ENCODE data around the gene SNAI1. TPM values are rescaled to one million over a fixed set of nuclear protein-coding genes. Genes with fewer than 3 reads are reported as not detected.
A peak's percentile ranks its signal among the peaks of the same experiment; 100 is the strongest.
"Not testable (repeated sequence)": the region's sequence is repeated elsewhere in the genome, so short reads cannot be mapped to it uniquely, and the experiment has no call there.

Gene SNAI1
- total and polyA plus RNA-seq, 2 donors (not counting 1 experiment from before 2014, with no cell fraction given), result 4.3 to 4.9 TPM

DNA sequence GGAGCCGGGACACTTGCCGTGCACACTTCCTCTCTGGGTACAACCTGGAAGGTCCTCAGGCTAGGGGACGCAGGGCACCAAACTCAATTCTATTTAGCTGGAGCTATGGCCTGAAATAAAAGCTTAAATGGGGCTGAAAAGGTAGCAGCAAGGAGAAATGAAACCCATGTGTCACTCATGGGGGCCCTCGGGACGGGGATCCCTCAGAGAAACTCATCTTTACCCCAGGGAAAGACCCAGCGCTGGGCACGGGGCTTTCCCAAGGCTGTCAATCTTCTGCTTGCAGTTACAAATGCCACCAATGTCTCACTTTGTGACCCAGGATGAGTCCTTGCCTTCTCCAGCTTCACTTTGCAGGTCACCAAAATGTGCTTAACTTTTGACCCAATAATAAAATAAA, 16.5 kb downstream of the SNAI1 start:
- H3K9me3 Mint-ChIP-seq (ENCODE audit: insufficient read depth), result no peaks in the 10 kb centered on the region
- Histone ChIP-seq H3K9me3 (ENCODE audit: control extremely low read depth in 1 of 3, control insufficient read depth in 2 of 3, insufficient read depth in 1 of 3, low read length in 2 of 3) (no peaks in the 10 kb centered on the region), H3K9ac (ENCODE audit: low read length) (no peak overlapping the region), H2AFZ (ENCODE audit: insufficient read depth, low read depth, low read length, poor library complexity, severe bottlenecking) (no peak overlapping the region), H3K36me3 (replicated peaks in 1 of 2; ENCODE audit: control extremely low read depth in 1 of 2, control insufficient read depth in 1 of 2, extremely low read depth in 1 of 2, insufficient read depth in 2 of 2, low read length in 1 of 2) (no peaks in the 10 kb centered on the region), H3K4me2 (replicated peaks; ENCODE audit: low read depth, low read length, poor library complexity, severe bottlenecking) (peak overlapping the region; percentile 51), H3K4me1 (ENCODE audit: control insufficient read depth in 2 of 2, insufficient read depth in 2 of 2, low read length in 2 of 2) (peaks cover 8 to 12% of the 10 kb centered on the region in 2 donors), H3K4me3 (ENCODE audit: control extremely low read depth in 1 of 5, extremely low read depth in 1 of 5, insufficient read depth in 1 of 5, low read depth in 2 of 5, low read length in 4 of 5) (no peak overlapping the region), H4K20me1 (ENCODE audit: control insufficient read depth, insufficient read depth, low read length, poor library complexity, severe bottlenecking) (no peaks in the 10 kb centered on the region), H3K27ac (ENCODE audit: low read length in 2 of 2) (no peak overlapping the region), H3K27me3 (replicated peaks in 1 of 4; ENCODE audit: control extremely low read depth in 1 of 4, control insufficient read depth in 3 of 4, insufficient read depth in 4 of 4, low read length in 3 of 4) (no peaks in the 10 kb centered on the region), H3K79me2 (ENCODE audit: control insufficient read depth, insufficient read depth, low read length) (no peaks in the 10 kb centered on the region)
- H3K27ac Mint-ChIP-seq, result peak overlapping the region; percentile 5
- DNase-seq (peak; percentile 82), ATAC-seq (ENCODE audit: low read depth) (peak; percentile 98)
- no peak for TF ChIP-seq EZH2 (IDR thresholded peaks at IDR 0.05; ENCODE audit: borderline replicate concordance, insufficient read depth, low read depth, low read length, poor library complexity, severe bottlenecking)
- TF ChIP-seq, protein P1, sequence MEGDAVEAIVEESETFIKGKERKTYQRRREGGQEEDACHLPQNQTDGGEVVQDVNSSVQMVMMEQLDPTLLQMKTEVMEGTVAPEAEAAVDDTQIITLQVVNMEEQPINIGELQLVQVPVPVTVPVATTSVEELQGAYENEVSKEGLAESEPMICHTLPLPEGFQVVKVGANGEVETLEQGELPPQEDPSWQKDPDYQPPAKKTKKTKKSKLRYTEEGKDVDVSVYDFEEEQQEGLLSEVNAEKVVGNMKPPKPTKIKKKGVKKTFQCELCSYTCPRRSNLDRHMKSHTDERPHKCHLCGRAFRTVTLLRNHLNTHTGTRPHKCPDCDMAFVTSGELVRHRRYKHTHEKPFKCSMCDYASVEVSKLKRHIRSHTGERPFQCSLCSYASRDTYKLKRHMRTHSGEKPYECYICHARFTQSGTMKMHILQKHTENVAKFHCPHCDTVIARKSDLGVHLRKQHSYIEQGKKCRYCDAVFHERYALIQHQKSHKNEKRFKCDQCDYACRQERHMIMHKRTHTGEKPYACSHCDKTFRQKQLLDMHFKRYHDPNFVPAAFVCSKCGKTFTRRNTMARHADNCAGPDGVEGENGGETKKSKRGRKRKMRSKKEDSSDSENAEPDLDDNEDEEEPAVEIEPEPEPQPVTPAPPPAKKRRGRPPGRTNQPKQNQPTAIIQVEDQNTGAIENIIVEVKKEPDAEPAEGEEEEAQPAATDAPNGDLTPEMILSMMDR (IDR thresholded peaks at IDR 0.05), result no peak
- H3K27me3 Mint-ChIP-seq, result peaks cover 7% of the 10 kb centered on the region
- WGBS (ENCODE audit: insufficient coverage), result 26% methylated on average over 7 of the region's 7 CpGs
- intact Hi-C loops (cut with micrococcal nuclease), result loop anchor here (1.0 to 5.0 kb wide), 4 partner anchors 13 to 73 kb away; partner anchors contain the start of gene SNAI1
- CTCF ChIA-PET, result interaction anchor here (0.6 to 2.6 kb wide), 6 partner anchors 13 to 72 kb away, joined by 3 to 15 read pairs (median 4); no protein-coding TSS in a partner anchor
- peak overlapping the region; percentile 35 for H3K4me3 Mint-ChIP-seq
- peaks cover 18% of the 10 kb centered on the region for H3K4me1 Mint-ChIP-seq
- POLR2A ChIA-PET, result interaction anchor here (0.7 to 1.2 kb wide), 7 partner anchors 11 to 1646 kb away, joined by 3 to 8 read pairs (median 5); partner anchors contain the start of gene UBE2V1

- H3K27ac Mint-ChIP-seq; H3K27me3 ChIP-seq (replicated peaks in 1 of 4; ENCODE audit: control extremely low read depth in 1 of 4, control insufficient read depth in 3 of 4, insufficient read depth in 4 of 4, low read length in 3 of 4); H3K79me2 ChIP-seq (ENCODE audit: control insufficient read depth, insufficient read depth, low read length); H3K9me3 Mint-ChIP-seq (ENCODE audit: insufficient read depth); H3K27ac ChIP-seq (ENCODE audit: low read length in 2 of 2); H2AFZ ChIP-seq (ENCODE audit: insufficient read depth, low read depth, low read length, poor library complexity, severe bottlenecking); H3K36me3 ChIP-seq (replicated peaks in 1 of 2; ENCODE audit: control extremely low read depth in 1 of 2, control insufficient read depth in 1 of 2, extremely low read depth in 1 of 2, insufficient read depth in 2 of 2, low read length in 1 of 2); ATAC-seq (ENCODE audit: low read depth); H3K4me3 ChIP-seq (ENCODE audit: control extremely low read depth in 1 of 5, extremely low read depth in 1 of 5, insufficient read depth in 1 of 5, low read depth in 2 of 5, low read length in 4 of 5); H3K4me3 Mint-ChIP-seq; H3K4me2 ChIP-seq (replicated peaks; ENCODE audit: low read depth, low read length, poor library complexity, severe bottlenecking); H4K20me1 ChIP-seq (ENCODE audit: control insufficient read depth, insufficient read depth, low read length, poor library complexity, severe bottlenecking); DNase-seq; H3K9me3 ChIP-seq (ENCODE audit: control extremely low read depth in 1 of 3, control insufficient read depth in 2 of 3, insufficient read depth in 1 of 3, low read length in 2 of 3); intact Hi-C loops (cut with micrococcal nuclease); H3K9ac ChIP-seq (ENCODE audit: low read length): not testable (repeated sequence)
- WGBS (ENCODE audit: insufficient coverage), result 80% methylated on average over 7 of the region's 14 CpGs
- ChIA-PET POLR2A (interaction anchor here (0.7 kb wide), 4 partner anchors 11 to 71 kb away, joined by 3 to 5 read pairs (median 3); no protein-coding TSS in a partner anchor), CTCF (interaction anchor here (0.7 to 2.6 kb wide), 5 partner anchors 11 to 631 kb away, joined by 3 to 15 read pairs (median 4); no protein-coding TSS in a partner anchor)
- Mint-ChIP-seq H3K27me3 (peaks cover 13% of the 10 kb centered on the region), H3K4me1 (peaks cover 21% of the 10 kb centered on the region)
- H3K4me1 ChIP-seq (ENCODE audit: control insufficient read depth in 2 of 2, insufficient read depth in 2 of 2, low read length in 2 of 2), result peaks cover 8 to 14% of the 10 kb centered on the region in 2 donors
Observed at GRCh38 chr20:50000548-50001222, 17.9 kb downstream of the SNAI1 start.

Data from B cell (primary cell).